Stimulated activated CD8-positive, alpha-beta memory T cell treated with anti-CD3 and anti-CD28 coated beads, Interleukin-7, amount 100 ng/mL, for 4 hours (primary cell): ENCODE data around the gene SLPI.

Experiments used
- DNase-seq, 2 donors: peaks; one replicate each; pipeline ENCODE4 v3.0.0-alpha.2; 2020; ENCODE audit warnings: low read depth in 2 of 2

The SLPI gene

GRCh38 chr20:45218124-45218523 is 36.2 kb downstream of the SLPI start:
- DNase-seq = no peak

- no peak for DNase-seq
These were observed 41.5 kb downstream of the SLPI start for GRCh38 chr20:45212836-45213235.

- no peak for DNase-seq
These were observed 42.5 kb downstream of the SLPI start for GRCh38 chr20:45211569-45212474.

- DNase-seq = no peak
These were observed 44.4 kb downstream of the SLPI start for GRCh38 chr20:45209924-45210323.

- no peak for DNase-seq
These were observed 47.6 kb downstream of the SLPI start, which contains the start of gene SEMG1 for GRCh38 chr20:45206725-45207124. Gene SEMG1 (plus strand): TSS chr20:45207033. CDS start chr20:45207054, 21 bp downstream.
